ENCODE data around the gene OR1I1.

OR1I1 gene

GRCh38 chr19:15113245-15114152, 31.5 kb downstream of the OR1I1 start:
- DNase-seq (ENCODE audit: low spot score), result no peak
- no peak for TF ChIP-seq CTCF (IDR thresholded peaks at IDR 0.05; ENCODE audit: extremely low read depth, missing control alignments)

- no peak for TF ChIP-seq CTCF (IDR thresholded peaks at IDR 0.05; ENCODE audit: extremely low read depth, missing control alignments)
- DNase-seq (ENCODE audit: low spot score), result no peak
Observed at GRCh38 chr19:15114153-15114540, 32.1 kb downstream of the OR1I1 start.

GRCh38 chr19:15115080-15115479, 33.1 kb downstream of the OR1I1 start:
- no peak for DNase-seq (ENCODE audit: low spot score)
- no peak for TF ChIP-seq CTCF (IDR thresholded peaks at IDR 0.05; ENCODE audit: extremely low read depth, missing control alignments)

- DNase-seq (ENCODE audit: low spot score), result no peak
Observed at GRCh38 chr19:15115762-15116615, 34.0 kb downstream of the OR1I1 start.

GRCh38 chr19:15116856-15117255, 34.8 kb downstream of the OR1I1 start:
- TF ChIP-seq CTCF (IDR thresholded peaks at IDR 0.05; ENCODE audit: extremely low read depth, missing control alignments), result no peak
- no peak for DNase-seq (ENCODE audit: low spot score)

More at GRCh38 chr19:15115762-15116615, 34.0 kb downstream of the OR1I1 start:
- no peak for TF ChIP-seq CTCF (IDR thresholded peaks at IDR 0.05; ENCODE audit: extremely low read depth, missing control alignments)

GRCh38 chr19:15118248-15118647, 36.2 kb downstream of the OR1I1 start:
- no peak for TF ChIP-seq CTCF (IDR thresholded peaks at IDR 0.05; ENCODE audit: extremely low read depth, missing control alignments)
- no peak for DNase-seq (ENCODE audit: low spot score)

All from GM20000 (cell line).